Measurements from ENCODE around the gene PCBP3.
A peak's percentile ranks its signal among the peaks of the same experiment; 100 is the strongest.

The PCBP3 gene

DNA sequence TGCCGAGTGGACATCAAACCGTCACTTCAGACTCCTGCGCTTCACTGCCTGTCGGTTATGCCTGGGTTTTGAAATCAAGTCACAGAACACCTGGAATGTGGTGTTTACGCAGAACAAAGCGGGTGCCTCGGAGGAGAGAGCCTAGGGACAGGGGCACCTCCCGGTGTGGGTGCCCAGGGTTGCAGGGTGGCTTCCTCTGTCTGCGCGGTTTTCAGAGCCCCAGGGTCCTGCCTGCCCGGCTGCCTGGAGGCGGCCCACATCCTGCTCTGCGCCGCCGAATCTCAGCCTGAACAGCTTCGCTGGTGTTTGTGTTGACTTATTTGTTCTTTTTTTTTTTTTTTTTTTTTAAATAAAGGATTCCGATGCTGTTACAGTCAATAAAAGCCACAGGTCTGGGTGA is 224.6 kb downstream of the PCBP3 start:
- DNase-seq: no peak

DNA sequence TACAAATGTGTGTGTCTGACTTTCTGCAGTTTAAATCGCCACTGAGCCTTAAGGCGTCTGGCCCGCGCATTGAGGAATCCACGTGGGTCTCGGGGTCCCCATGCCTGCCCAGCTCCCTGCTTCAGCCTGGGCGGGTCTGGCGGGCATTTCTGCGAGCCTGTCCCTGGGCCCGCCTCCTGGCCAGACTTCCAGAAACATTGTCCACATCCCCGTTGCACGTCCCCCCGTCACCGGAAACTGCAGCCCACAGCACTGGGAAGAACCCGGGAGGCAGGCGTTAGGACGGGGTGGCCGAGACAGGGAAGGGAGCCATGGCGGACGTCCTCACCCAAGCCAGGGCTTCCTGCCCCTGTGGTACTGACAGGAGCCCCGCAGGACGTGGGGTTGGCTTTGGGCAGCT is 225.0 kb downstream of the PCBP3 start:
- DNase-seq: no peak

- DNase-seq: no peak
Observed at GRCh38 chr21:45869121-45870007, 225.8 kb downstream of the PCBP3 start.

- no peak for DNase-seq
Observed at GRCh38 chr21:45870421-45870820, 226.9 kb downstream of the PCBP3 start.

DNA sequence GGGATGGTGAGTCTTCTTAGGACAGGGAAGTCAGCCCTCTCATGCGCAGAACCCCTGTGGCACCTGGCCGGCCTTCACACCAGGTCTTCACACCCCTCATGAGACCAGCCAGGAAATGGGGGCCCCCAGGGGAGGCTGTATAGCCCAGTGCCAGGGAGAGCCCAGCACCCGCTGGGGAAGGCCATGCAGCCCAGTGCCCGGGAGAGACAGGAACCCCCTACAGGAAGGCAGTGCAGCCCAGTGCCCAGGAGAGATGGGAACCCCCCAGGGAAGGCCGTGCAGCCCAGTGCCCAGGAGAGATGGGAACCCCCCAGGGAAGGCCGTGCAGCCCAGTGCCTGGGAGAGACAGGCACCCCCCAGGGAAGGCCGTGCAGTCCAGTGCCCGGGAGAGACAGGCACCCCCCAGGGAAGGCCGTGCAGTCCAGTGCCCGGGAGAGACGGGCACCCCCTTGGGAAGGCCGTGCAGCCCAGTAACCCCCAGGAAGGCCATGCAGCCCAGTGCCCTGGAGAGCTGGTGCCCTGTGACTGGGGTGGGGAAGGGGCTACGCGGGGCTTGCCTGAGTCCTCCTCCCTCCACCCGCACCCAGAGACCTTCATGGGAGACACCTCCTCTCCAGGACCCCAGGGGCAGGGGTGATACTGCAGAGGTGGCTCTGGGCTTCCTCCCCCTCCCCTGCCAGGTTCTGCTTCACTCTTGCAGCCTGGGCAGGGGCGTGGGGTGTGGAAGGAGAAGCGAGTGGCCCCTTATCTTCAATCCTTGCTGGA is 227.5 kb downstream of the PCBP3 start:
- DNase-seq: no peak

DNA sequence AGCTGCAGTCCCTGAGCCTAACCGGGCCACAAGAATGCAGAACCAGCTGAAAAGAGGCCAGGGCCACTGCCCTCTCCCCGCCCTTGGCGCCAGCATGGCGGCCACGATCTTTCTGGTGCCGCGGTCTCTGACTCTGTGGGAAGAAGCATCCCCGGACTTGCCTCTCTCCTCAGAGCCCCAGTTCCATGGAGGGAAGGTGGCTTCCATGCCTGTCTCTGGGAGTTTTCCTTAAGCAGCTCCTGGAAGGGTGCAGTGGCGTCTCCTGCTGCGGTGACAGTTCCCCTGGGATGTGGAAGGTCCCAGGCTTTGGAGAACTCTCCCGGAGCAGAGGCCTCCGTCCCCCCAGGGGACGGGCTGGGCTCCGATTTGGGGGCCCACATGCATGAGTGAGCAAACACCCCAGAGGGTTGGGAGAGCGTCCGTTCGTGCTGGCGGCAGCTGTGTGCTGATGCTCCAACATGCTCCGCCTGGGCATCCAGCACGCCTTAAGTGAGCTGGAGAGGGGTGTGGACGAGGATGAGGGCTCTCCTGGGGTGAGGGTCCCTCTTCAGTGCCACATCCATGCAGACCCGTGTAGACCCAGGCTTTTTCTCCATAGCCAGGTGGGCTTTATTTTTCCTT is 228.2 kb downstream of the PCBP3 start:
- no peak for DNase-seq

DNA sequence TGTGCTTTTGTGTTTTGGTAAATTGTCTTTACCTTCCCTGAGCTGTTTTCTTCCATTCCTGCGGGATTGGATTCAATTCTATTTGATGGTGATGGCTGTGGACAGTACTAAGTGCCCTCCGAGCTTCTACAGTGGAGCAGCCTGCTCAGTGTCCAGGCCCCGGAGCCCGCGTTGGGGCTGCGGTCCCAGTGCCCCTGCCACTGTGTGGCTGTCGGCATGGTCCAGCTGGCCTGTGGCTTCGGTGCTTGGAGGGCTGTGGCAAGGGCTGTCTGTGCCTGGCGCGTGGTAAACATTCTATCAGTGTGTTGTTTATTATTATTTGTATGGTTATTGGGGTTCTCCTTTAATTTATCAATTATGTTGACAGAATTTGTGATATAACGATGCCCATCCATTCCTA is 228.9 kb downstream of the PCBP3 start:
- no peak for DNase-seq

- DNase-seq: no peak
Observed at GRCh38 chr21:45872902-45873301, 229.4 kb downstream of the PCBP3 start.

GRCh38 chr21:45873418-45873817 is 229.9 kb downstream of the PCBP3 start:
- peak; percentile 63 for DNase-seq

GRCh38 chr21:45873866-45874265 is 230.3 kb downstream of the PCBP3 start:
- DNase-seq: no peak

- no peak for DNase-seq
Observed at GRCh38 chr21:45874716-45875415, 231.3 kb downstream of the PCBP3 start.

GRCh38 chr21:45875416-45875760 is 231.9 kb downstream of the PCBP3 start:
- DNase-seq: no peak

- no peak for DNase-seq
Observed at GRCh38 chr21:45875881-45876280, 232.4 kb downstream of the PCBP3 start.

DNA sequence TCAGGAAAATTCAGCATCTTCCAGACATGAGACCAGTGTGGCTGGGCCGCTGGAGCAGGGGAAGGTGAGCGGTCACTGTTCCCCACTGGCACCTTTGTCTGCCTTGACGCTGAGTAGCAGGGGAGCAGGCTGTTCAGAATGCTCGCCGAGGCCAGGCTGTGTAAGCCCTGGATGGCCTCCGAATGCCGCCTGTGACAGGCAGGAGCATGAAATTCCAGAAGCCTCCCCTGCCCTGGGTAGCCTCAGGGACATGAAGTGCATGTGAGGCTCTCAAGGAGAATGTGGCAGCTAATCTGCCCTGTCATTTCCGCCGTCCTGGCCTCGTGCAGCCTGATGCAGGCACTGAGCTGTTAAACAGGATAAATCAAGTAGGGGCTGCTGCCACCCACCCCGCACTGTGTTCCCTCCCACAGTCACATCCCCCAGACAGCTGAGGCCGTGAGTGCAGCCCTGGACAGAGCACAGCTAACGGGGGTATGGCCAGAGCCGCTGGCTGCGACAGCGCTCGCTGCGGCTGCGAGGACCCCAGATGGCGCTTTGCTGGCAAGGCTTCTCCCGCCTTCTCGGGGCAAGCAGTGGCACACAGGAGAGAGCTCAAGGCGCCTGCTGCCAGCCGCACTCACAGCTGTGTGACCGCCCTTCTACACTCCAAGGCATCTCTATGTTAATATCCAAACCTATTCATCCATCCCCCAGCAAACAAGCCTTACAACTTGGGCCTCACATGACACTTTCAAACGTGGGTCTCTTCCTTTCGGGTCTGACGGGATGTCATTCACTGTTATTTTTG is 233.1 kb downstream of the PCBP3 start:
- no peak for DNase-seq

DNA sequence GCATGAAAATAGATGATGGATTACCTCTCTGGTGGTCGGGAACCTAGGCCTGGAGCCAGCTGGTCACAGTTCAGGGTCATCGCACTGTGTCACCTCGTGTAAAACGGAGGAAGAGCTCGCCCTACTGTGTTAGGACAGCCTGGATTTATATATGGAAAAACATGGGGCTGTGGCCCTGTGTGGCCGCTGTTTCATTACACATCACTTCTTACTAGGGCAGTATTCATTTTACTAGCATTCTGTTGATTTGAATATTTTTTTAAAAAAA is 233.6 kb downstream of the PCBP3 start:
- DNase-seq: no peak

DNA sequence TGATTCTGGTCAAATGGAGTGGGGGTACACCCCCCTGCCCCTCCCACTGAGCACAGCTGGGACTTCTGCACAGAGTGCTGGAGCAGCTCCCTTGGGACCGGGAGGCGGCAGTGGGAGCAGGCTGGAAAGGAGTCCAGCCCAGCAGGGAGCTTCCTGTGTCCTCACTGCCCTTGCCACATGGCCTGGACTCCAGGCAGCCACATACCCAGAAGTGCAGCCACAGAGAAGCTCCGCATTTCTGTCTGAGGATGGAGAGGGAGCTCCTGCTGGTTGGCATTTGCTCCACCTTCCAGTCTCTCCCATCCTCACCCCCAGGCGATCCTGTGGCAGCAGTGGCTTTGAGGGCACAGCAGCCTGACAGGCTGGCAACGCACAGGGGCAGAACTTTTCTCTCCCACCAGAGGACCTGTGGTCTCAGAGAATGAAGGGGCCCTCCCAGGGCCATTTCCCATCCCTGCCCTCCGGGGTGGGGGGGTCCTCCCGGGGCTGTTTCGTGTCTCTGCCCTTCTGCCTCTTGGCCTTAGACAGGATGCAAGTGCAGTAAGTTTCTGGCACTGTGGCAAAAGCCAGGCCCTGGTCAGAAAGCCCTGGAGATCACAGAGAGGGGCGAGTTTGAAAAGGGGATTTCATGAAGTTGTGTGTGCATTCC is 234.4 kb downstream of the PCBP3 start:
- no peak for DNase-seq

GRCh38 chr21:45880097-45881068 is 236.9 kb downstream of the PCBP3 start:
- peak; percentile 44 for DNase-seq

- DNase-seq: no peak
Observed at GRCh38 chr21:45882645-45883044, 239.1 kb downstream of the PCBP3 start.

- DNase-seq: no peak
Observed at GRCh38 chr21:45883090-45883489, 239.6 kb downstream of the PCBP3 start.

DNA sequence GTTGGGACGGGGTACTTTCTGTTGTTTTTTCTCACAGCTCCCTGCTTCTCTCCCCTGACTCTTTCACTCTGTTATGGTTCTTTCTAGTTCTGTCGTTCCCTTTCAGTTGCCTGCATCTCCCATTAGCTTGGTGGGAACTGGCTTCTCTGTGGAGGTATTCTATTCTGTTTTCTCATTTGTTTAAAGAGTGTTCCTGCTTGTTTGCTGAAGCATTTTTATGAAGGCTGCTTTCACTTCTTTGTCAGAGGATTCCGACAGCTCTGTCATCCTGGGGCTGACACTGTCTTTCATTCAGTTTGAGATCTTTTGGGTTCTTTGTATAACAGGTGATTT is 242.0 kb downstream of the PCBP3 start:
- DNase-seq: no peak
